HepG2 (cell line): Measurements from ENCODE around the gene JAGN1. TPM values are rescaled to one million over a fixed set of nuclear protein-coding genes. Genes with fewer than 3 reads are reported as not detected.

Experiments
- ATAC-seq: fragments of 200-7000 bp; cut with Tn5 transposase; 3 replicates; pipeline ENCODE4 v1.9.1; 2020; ENCODE audit warnings: mild to moderate bottlenecking, moderate library complexity
- BruUV-seq: library from RNA; stranded (reverse); fragments of 400-500 nt; replicated peaks from 2 replicates; lab custom pipeline; 2021; lab: Mats Ljungman, UMichigan
- CTCF ChIA-PET: fragments of 300-600 bp; formaldehyde crosslinking; extraction: SDS; loops from one replicate; lab custom pipeline; 2021; ENCODE audit warnings: low total read pairs, inconsistent platforms, low intra/inter-chr PET ratio; lab: Yijun Ruan, JAX
- POLR2A ChIA-PET: fragments of 350-600 bp; sonication (Branson Sonifier 250); formaldehyde crosslinking; loops from one replicate; lab custom pipeline; 2020; ENCODE audit warnings: antibody characterized with exemption, inconsistent platforms; lab: Yijun Ruan, JAX
- DNase-seq: peaks from one replicate; pipeline ENCODE4 v3.0.0-alpha.2; 2015; ENCODE audit warnings: low spot score
- FAIRE-seq: peaks from 3 replicates; lab custom pipeline; 2011; peaks lifted over from hg19 to GRCh38; lab: Jason Lieb, UNC
- H2AFZ ChIP-seq: one replicate; pipeline ENCODE4 v1.6.1; 2011; ENCODE audit warnings: low read length, inconsistent platforms
- H3K27ac ChIP-seq: fragments of 300-600 bp; 3 replicates; pipeline ENCODE4 v1.8.0; 2011; ENCODE audit warnings: mixed run types, mild to moderate bottlenecking, mixed read lengths, low read length, inconsistent platforms; ENCODE audit not compliant: insufficient read depth; ENCODE audit errors: extremely low read length
- H3K27me3 ChIP-seq, 2 experiments: fragments of 200-600 bp in 1 of 2; 2 replicates in 1 of 2; 3 replicates in 1 of 2; pipeline versions ENCODE4 v1.6.0 to v1.8.0; 2011; ENCODE audit warnings: low read length in 2 of 2, mild to moderate bottlenecking in 2 of 2, moderate library complexity in 2 of 2, inconsistent platforms in 1 of 2; ENCODE audit not compliant: insufficient read depth in 2 of 2, control insufficient read depth in 1 of 2
- H3K36me3 ChIP-seq, 2 experiments: fragments of 200-600 bp in 1 of 2; replicated peaks in 1 of 2; 2 replicates in 1 of 2; 3 replicates in 1 of 2; pipeline versions ENCODE4 v1.5.1 to v1.8.0; 2011; ENCODE audit warnings: low read length in 2 of 2, inconsistent platforms in 1 of 2; ENCODE audit not compliant: insufficient read depth in 2 of 2, control insufficient read depth in 1 of 2
- H3K4me1 ChIP-seq: 2 replicates; pipeline ENCODE4 v1.5.1; 2012; ENCODE audit warnings: low read length, inconsistent platforms; ENCODE audit not compliant: insufficient read depth
- H3K4me2 ChIP-seq: 2 replicates; pipeline ENCODE4 v1.6.0; 2011; ENCODE audit warnings: low read depth, low read length, inconsistent platforms
- H3K4me3 ChIP-seq, 3 experiments: fragments of 200-600 bp in 1 of 3; sonication (generic), shearing (Covaris generic) in 1 of 3; replicated peaks in 1 of 3; 2 replicates each; pipeline ENCODE4 v1.5.1; 2011 to 2016; ENCODE audit warnings: low read length in 3 of 3, inconsistent platforms in 2 of 3, low read depth in 2 of 3, mild to moderate bottlenecking in 2 of 3, control low read depth in 1 of 3, mixed read lengths in 1 of 3; ENCODE audit not compliant: insufficient read depth in 1 of 3
- H3K79me2 ChIP-seq: one replicate; pipeline ENCODE4 v1.6.1; 2011; ENCODE audit warnings: low read length, inconsistent platforms; ENCODE audit not compliant: insufficient read depth
- H3K9ac ChIP-seq: 2 replicates; pipeline ENCODE4 v1.6.0; 2011; ENCODE audit warnings: mild to moderate bottlenecking, low read depth, low read length, inconsistent platforms; ENCODE audit not compliant: insufficient read depth
- H3K9me3 ChIP-seq: 2 replicates; pipeline ENCODE4 v1.5.1; 2012; ENCODE audit warnings: mild to moderate bottlenecking, low read length
- H4K20me1 ChIP-seq: 2 replicates; pipeline ENCODE4 v1.6.0; 2011; ENCODE audit warnings: inconsistent platforms, mild to moderate bottlenecking, low read length, moderate library complexity; ENCODE audit not compliant: insufficient read depth
- E2F2 ChIP-seq: sonication (generic); formaldehyde crosslinking; IDR thresholded peaks from 2 replicates; pipeline ENCODE4 v1.4.0; 2020; ENCODE audit warnings: missing genetic modification reagents, borderline replicate concordance
- IRF9 ChIP-seq: sonication (generic); formaldehyde crosslinking; IDR thresholded peaks from 2 replicates; pipeline ENCODE4 v1.8.0; 2022; ENCODE audit warnings: missing genetic modification reagents, mild to moderate bottlenecking, borderline replicate concordance
- MAZ ChIP-seq, 2 experiments: sonication (generic) in 1 of 2; formaldehyde crosslinking in 1 of 2; IDR thresholded peaks; 2 replicates each; pipeline versions ENCODE4 v1.5.0 to v1.6.1; 2012 to 2020; ENCODE audit warnings: low read depth in 2 of 2, mild to moderate bottlenecking in 2 of 2, borderline replicate concordance in 1 of 2, improper control_type of control experiment in 1 of 2, low read length in 1 of 2, missing genetic modification reagents in 1 of 2, moderate library complexity in 1 of 2
- SNAPC5 ChIP-seq: sonication (generic); formaldehyde crosslinking; IDR thresholded peaks from 2 replicates; pipeline ENCODE4 v1.8.1; 2023; ENCODE audit warnings: mild to moderate bottlenecking, missing genetic modification reagents, borderline replicate concordance
- YY1 ChIP-seq: IDR thresholded peaks from 2 replicates; pipeline ENCODE4 v1.6.1; 2011; ENCODE audit warnings: low read length, low read depth, moderate library complexity, mild to moderate bottlenecking; ENCODE audit not compliant: insufficient read depth, insufficient replicate concordance
- ZMYM4 ChIP-seq: sonication (generic); formaldehyde crosslinking; IDR thresholded peaks from 2 replicates; pipeline ENCODE4 v1.8.1; 2023; ENCODE audit warnings: mild to moderate bottlenecking, missing genetic modification reagents
- ZNF343 ChIP-seq: sonication (generic); formaldehyde crosslinking; IDR thresholded peaks from 2 replicates; pipeline ENCODE4 v1.4.0; 2020; ENCODE audit warnings: mild to moderate bottlenecking, missing genetic modification reagents
- ZNF460 ChIP-seq: sonication (generic); formaldehyde crosslinking; IDR thresholded peaks from 2 replicates; pipeline ENCODE4 v1.5.1; 2020; ENCODE audit warnings: missing genetic modification reagents, mild to moderate bottlenecking, borderline replicate concordance
- ZNF770 ChIP-seq: sonication (generic); formaldehyde crosslinking; IDR thresholded peaks from 2 replicates; pipeline ENCODE4 v1.5.0; 2020; ENCODE audit warnings: mild to moderate bottlenecking, missing genetic modification reagents
- WGBS: methylation state at CpG from one replicate; pipeline ENCODE4 v1.1.6; 2017; ENCODE audit warnings: low lambda C conversion rate; 5-methylcytosine and 5-hydroxymethylcytosine counted together
- in situ Hi-C: cut with HindIII; loops from 2 replicates; pipeline ENCODE4 v1.10.0; 2017; ENCODE audit warnings: low pct_unique_long_range_greater_than_20kb; ENCODE audit not compliant: extremely low pct_ligation_motif_present
- intact Hi-C: fragments of 100-400 bp; cut with micrococcal nuclease; formaldehyde crosslinking; loops from one replicate; pipeline ENCODE4 v1.10.0; 2022; ENCODE audit not compliant: unreplicated experiment
- polyA plus RNA-seq, 8 experiments: library from polyadenylated mRNA; depleted of rRNA in 3 of 8; stranded (reverse) in 7 of 8; unstranded in 1 of 8; fragments of >200 nt; fragmentation: Illumina TruSeq in 4 of 8; extraction: Trizol in 4 of 8; gene quantifications; 2 replicates each; pipeline versions ENCODE4 v1.2.1 to v1.2.3, GENCODE V29; 2011 to 2016; ENCODE audit warnings: low read depth in 4 of 8, missing spikeins in 1 of 8, mixed read lengths in 1 of 8; ENCODE audit not compliant: insufficient read depth in 1 of 8
- total RNA-seq, 5 experiments: library from RNA; depleted of rRNA; stranded (reverse); fragments of >200 nt; fragmentation: Illumina TruSeq; extraction: Trizol; gene quantifications; 2 replicates each; pipeline ENCODE4 v1.2.3, GENCODE V29; 2016; ENCODE audit warnings: low read depth in 1 of 5

Gene JAGN1
- total and polyA plus RNA-seq, 2 of the 13 experiments (the other 11 are each of a cell fraction or from before 2014, with no cell fraction given), result 49.9 to 50.9 TPM

- H3K79me2 ChIP-seq, result no peaks in the 10 kb centered on the region
- no peaks in the 10 kb centered on the region for H3K9me3 ChIP-seq
- H3K27ac ChIP-seq, result peak within 1 kb of the TSS; percentile 49
- H3K9ac ChIP-seq, result no peak within 1 kb of the TSS
- FAIRE-seq, result no peak
- BruUV-seq, result no TSS peak
- TF ChIP-seq YY1 (no peak), ZNF770 (0 out of 2 replicates have a peak, but pooled peaks have one; percentile 20)
- TF ChIP-seq, all 625 proteins: peak for 1
- H3K4me3 ChIP-seq, result no peak within 1 kb of the TSS
- in situ Hi-C loops, result no loop called here
- H3K4me2 ChIP-seq, result peak within 1 kb of the TSS; percentile 65
- DNase-seq, result no peak
- POLR2A ChIA-PET, result interaction anchor here (0.7 to 3.5 kb wide), 7 partner anchors 10 to 146 kb away, joined by 3 to 20 read pairs (median 5); partner anchors contain the start of genes FANCD2, IL17RE and JAGN1
- H3K36me3 ChIP-seq, result no peaks in the 10 kb centered on the region
- ATAC-seq, result no peak
- no peaks in the 10 kb centered on the region for H3K27me3 ChIP-seq
- CTCF ChIA-PET, result no interaction called here
- H3K4me1 ChIP-seq, result peaks cover 41% of the 10 kb centered on the region
- intact Hi-C loops, result loop anchor here (2.0 to 5.0 kb wide), 2 partner anchors 17 to 37 kb away; partner anchors contain the start of gene IL17RC
- H2AFZ ChIP-seq, result no peak within 1 kb of the TSS
- 84% methylated on average over 7 of the region's 7 CpGs for WGBS
- H4K20me1 ChIP-seq, result no peaks in the 10 kb centered on the region
Observed at GRCh38 chr3:9879830-9880549, 10.4 kb upstream of the JAGN1 start, which contains the start of gene CIDEC. CIDEC (minus strand) TSS chr3:9880253; CDS start chr3:9878486, 1,767 bp downstream.

- CTCF ChIA-PET, result no interaction called here
- Histone ChIP-seq H3K4me2 (no peak overlapping the region), H2AFZ (no peak overlapping the region), H3K4me3 (no peak overlapping the region), H3K9ac (no peak overlapping the region), H4K20me1 (no peaks in the 10 kb centered on the region), H3K27ac (no peak overlapping the region), H3K79me2 (no peaks in the 10 kb centered on the region), H3K27me3 (no peaks in the 10 kb centered on the region), H3K9me3 (no peaks in the 10 kb centered on the region), H3K4me1 (peaks cover 30% of the 10 kb centered on the region), H3K36me3 (no peaks in the 10 kb centered on the region)
- POLR2A ChIA-PET, result interaction anchor here (2.5 to 3.5 kb wide), 2 partner anchors 9 to 16 kb away, joined by 9 to 14 read pairs; partner anchors contain the start of gene JAGN1
- DNase-seq (no peak), ATAC-seq (no peak), FAIRE-seq (no peak)
- in situ Hi-C loops, result no loop called here
- intact Hi-C loops, result no loop called here
- no TSS peak for BruUV-seq
- WGBS, result 92% methylated on average over 1 of the region's 1 CpG
- TF ChIP-seq ZMYM4 (CRISPR knock-in tag) (no peak), ZNF460 (CRISPR knock-in tag) (no peak), SNAPC5 (CRISPR knock-in tag) (no peak), E2F2 (CRISPR knock-in tag) (no peak), ZNF343 (no peak), IRF9 (CRISPR knock-in tag) (no peak), MAZ (IDR thresholded peaks at IDR 0.05; ENCODE audit: borderline replicate concordance, low read depth, low read length) (no peak), MAZ (CRISPR knock-in tag; IDR thresholded peaks at IDR 0.05; ENCODE audit: low read depth) (no peak)
Observed at GRCh38 chr3:9881441-9881840, 9.0 kb upstream of the JAGN1 start.
